Measurements from ENCODE around the gene MUS81.

GRCh38 chr11:65903068-65903481 is 42.8 kb downstream of the MUS81 start:
- TF ChIP-seq POLR2A (IDR thresholded peaks at IDR 0.05): no peak
- TF ChIP-seq CTCF (IDR thresholded peaks at IDR 0.05): no peak

All from tibial nerve (tissue), 3 donors.